DMS53 (cell line): ENCODE results near the gene AGMO.
"Not testable (repeated sequence)": the region's sequence is repeated elsewhere in the genome, so short reads cannot be mapped to it uniquely, and the experiment has no call there.

Experiments used
- DNase-seq: peaks from one replicate; lab custom pipeline; 2025; lab: John Stamatoyannopoulos, UW

AGMO gene

DNA sequence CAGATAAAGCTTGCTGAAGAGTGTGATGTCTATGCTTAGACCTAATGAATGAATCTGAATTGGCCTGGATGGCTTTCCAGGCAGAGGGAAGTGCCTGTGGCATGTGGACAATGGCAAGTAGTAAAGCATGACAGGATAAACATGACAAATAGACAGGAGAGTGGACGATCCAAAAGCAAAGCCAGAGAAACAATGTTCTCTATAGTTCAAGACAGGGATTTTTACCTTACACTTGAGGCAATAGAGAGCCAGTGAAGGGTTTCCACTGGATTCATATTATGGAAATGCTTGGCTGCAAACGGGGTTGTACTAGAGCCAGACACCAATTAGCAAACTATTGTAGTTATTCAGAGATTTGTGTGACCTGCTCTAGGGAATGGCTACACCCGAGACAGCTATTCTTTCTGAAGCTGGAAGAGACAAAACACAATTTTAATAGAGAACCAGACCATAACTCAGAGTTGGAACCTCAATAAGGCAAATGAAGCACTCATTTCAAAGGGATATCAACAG is 2.3 kb downstream of the AGMO start:
- peak; percentile 51 for DNase-seq

- DNase-seq = no peak
These were observed 3.1 kb downstream of the AGMO start for GRCh38 chr7:15558756-15559155.

GRCh38 chr7:15557686-15558085 is 4.1 kb downstream of the AGMO start:
- DNase-seq = no peak

GRCh38 chr7:15557186-15557585 is 4.6 kb downstream of the AGMO start:
- peak; percentile 57 for DNase-seq

GRCh38 chr7:15556339-15557105 is 5.3 kb downstream of the AGMO start:
- peak; percentile 44 for DNase-seq

GRCh38 chr7:15555381-15555859 is 6.4 kb downstream of the AGMO start:
- DNase-seq = peak; percentile 64

- DNase-seq = no peak
These were observed 7.1 kb downstream of the AGMO start for GRCh38 chr7:15554744-15555143.

- DNase-seq = no peak
These were observed 7.7 kb downstream of the AGMO start for GRCh38 chr7:15554081-15554480.

- not testable (repeated sequence) for DNase-seq
These were observed 14.5 kb downstream of the AGMO start for GRCh38 chr7:15547320-15547719.

DNA sequence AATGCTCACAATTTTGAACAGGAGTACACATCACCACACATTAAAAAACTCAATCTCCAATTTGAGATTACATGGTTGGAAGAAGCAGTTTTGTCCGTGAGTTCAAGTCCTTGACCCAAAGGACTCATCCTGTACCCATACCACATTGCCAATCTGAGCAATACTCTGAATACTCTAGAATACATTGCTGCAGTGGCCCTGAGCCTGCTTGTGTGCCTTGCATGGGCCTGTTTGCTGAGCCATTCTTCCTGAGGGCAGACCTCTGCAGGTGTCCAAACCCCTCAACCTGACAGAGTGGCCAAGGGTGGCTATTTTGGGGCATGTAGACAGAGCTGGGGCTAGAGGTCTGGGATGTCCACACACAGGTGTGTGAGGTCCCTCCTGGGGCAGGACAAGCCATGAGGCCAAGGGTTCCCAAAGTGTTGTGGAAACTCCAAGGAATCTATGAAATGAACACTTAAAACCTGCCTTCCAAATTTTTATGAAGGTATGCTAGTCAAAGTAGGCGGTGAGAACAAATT is 15.5 kb downstream of the AGMO start:
- peak; percentile 47 for DNase-seq

- no peak for DNase-seq
These were observed 17.8 kb downstream of the AGMO start for GRCh38 chr7:15544050-15544449.

DNA sequence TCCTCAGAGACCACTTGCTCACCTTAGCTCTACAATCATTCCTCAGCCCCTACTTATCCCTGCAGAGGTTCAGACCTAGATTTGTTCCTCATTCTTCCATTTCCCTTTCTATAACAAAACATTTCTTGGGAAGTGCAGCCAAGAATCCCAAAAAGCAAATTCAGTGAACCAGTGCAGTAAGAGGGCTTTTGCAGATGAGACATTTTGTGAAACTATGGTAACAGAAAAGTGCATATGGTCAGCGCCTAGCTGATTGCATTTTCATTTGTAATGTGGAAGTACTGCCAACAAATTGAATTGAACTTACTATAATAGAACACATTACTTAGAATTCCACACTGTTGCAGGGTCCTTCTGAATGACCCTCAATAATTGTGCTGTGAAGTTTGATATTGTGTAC is 18.6 kb downstream of the AGMO start:
- DNase-seq = no peak

- DNase-seq = no peak
These were observed 34.2 kb downstream of the AGMO start for GRCh38 chr7:15527648-15528047.

DNA sequence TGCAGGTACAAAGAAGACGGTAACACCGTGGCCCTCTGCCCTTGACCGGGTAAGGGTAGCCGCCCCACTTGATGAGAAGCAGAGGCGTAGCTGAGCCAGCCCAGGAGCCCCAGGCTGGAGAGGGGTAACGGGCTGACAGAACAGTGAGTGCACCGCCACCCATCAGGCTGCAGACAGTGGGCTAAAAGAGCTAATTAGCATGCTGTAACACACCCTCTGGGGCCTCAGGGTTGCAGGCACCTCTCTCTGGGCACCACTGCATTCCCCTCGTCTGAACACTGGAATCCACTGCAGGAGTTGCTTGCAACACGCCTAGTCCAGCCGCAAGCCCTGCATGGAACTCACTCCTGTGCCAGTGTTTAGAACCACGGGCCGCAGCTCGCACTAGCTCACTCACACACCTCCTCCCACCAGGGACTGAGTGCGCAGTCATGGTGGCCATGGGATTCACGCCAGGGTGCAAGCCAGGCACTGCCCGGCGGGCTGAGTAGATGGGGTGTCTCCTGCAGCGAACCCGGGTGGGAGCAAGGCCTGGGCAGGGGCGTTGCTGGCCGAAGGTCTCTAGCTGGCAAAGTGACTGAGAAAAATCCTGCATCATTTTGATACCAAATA is 36.1 kb downstream of the AGMO start:
- DNase-seq = no peak

GRCh38 chr7:15524077-15524476 is 37.7 kb downstream of the AGMO start:
- peak; percentile 18 for DNase-seq

- DNase-seq = not testable (repeated sequence)
These were observed 44.0 kb downstream of the AGMO start for GRCh38 chr7:15517865-15518264.

GRCh38 chr7:15515252-15515651 is 46.6 kb downstream of the AGMO start:
- no peak for DNase-seq

DNA sequence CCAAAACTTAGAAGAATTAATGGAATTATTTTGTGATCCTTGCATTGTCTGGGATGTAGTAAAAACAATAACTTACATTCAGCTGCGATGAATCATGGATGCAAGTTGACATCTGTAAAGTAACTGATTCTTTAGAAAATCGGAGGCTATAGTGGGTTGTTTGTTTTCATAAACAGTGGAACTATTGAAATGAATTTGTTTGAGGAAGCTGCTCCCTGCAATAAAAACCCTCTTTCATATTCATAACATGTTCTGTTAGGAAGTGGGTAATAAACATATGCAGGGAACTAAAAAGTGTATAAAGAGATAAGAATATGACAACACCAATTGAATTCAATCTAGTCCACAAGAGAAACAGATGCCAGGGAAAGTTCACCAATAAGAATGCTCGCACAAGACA is 53.6 kb downstream of the AGMO start:
- no peak for DNase-seq

GRCh38 chr7:15507708-15508107 is 54.1 kb downstream of the AGMO start:
- no peak for DNase-seq

DNA sequence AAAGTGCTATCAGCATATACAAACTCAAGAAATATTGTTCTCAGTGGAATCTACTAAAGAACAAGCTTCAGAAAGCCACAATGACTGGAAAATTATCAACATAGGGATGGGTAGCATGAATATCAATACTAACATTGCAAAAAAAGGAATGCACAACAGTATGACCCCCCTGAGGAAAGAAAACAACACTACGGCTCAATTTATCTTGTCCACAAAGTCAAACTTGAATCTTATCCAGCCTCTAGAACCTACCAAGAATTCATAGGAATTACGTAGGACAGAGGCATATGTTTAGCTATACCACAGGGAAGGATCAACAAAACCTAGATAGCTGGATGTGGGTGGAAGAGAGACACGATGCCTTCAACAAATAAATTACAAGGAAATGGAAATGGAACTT is 54.6 kb downstream of the AGMO start:
- no peak for DNase-seq

- no peak for DNase-seq
These were observed 56.1 kb downstream of the AGMO start for GRCh38 chr7:15505761-15506160.

DNA sequence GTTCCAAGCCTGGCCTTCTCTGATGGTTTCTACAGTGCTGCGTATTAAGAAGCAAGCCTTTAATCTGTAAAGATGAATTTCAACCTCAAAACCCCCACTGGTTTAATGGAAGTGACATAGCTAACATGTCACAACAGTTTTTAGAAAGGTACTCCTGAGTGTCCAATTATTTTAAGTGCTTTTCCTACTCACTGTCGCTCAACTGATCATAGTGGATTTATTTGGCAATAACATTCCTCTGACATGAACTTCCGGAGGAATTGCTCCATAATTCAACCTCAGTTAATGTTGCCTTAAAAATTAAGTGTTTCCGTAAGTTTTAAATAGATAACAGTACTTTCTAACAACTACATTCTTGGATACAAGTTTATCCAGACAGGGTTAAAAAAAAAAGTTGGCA is 57.5 kb downstream of the AGMO start:
- DNase-seq = no peak

GRCh38 chr7:15503603-15504290 is 58.1 kb downstream of the AGMO start:
- peak; percentile 23 for DNase-seq
